Endothelial cell (in vitro differentiated cells): Measurements from ENCODE around the gene PRLHR. TPM values are rescaled to one million over a fixed set of nuclear protein-coding genes. Genes with fewer than 3 reads are reported as not detected.

Source experiments
- DNase-seq: peaks from one replicate; pipeline ENCODE4 v3.0.0; 2021; ENCODE audit warnings: low spot score
- H3K27ac Mint-ChIP-seq: one replicate; pipeline ENCODE4 v1.8.0; 2021; ENCODE audit warnings: mixed read lengths, inconsistent platforms; ENCODE audit not compliant: unreplicated experiment
- H3K27me3 Mint-ChIP-seq: one replicate; pipeline ENCODE4 v1.8.0; 2021; ENCODE audit warnings: mild to moderate bottlenecking, moderate library complexity, mixed read lengths, inconsistent platforms; ENCODE audit not compliant: unreplicated experiment
- H3K36me3 Mint-ChIP-seq: one replicate; pipeline ENCODE4 v1.8.0; 2021; ENCODE audit warnings: mild to moderate bottlenecking, low read depth, mixed read lengths, inconsistent platforms; ENCODE audit not compliant: unreplicated experiment
- H3K4me1 Mint-ChIP-seq: one replicate; pipeline ENCODE4 v1.8.0; 2021; ENCODE audit warnings: mild to moderate bottlenecking, mixed read lengths, inconsistent platforms; ENCODE audit not compliant: unreplicated experiment
- H3K4me3 Mint-ChIP-seq: one replicate; pipeline ENCODE4 v1.8.0; 2021; ENCODE audit warnings: mild to moderate bottlenecking, mixed read lengths, inconsistent platforms; ENCODE audit not compliant: unreplicated experiment
- H3K9me3 Mint-ChIP-seq: one replicate; pipeline ENCODE4 v1.8.0; 2021; ENCODE audit warnings: mixed read lengths, inconsistent platforms; ENCODE audit not compliant: unreplicated experiment
- total RNA-seq: library from RNA; stranded (reverse); fragmentation: NEBNext Ultra II Directional; extraction: Animal tissue kit (Norgen Biotek cat#: 25700); gene quantifications from one replicate; pipeline ENCODE4 v1.2.1, GENCODE V29; 2021; ENCODE audit not compliant: unreplicated experiment
- TF ChIP-seq, protein P1 (sequence below): fragments of 200-600 bp; sonication (generic); IDR thresholded peaks from one replicate; pipeline ENCODE4 v1.5.0; 2021; ENCODE audit warnings: antibody characterized with exemption; ENCODE audit not compliant: unreplicated experiment

The PRLHR gene
- total RNA-seq, 1 donor from 2014 or later, result not detected

- no peak overlapping the region for H3K4me3 Mint-ChIP-seq
- TF ChIP-seq, protein P1, sequence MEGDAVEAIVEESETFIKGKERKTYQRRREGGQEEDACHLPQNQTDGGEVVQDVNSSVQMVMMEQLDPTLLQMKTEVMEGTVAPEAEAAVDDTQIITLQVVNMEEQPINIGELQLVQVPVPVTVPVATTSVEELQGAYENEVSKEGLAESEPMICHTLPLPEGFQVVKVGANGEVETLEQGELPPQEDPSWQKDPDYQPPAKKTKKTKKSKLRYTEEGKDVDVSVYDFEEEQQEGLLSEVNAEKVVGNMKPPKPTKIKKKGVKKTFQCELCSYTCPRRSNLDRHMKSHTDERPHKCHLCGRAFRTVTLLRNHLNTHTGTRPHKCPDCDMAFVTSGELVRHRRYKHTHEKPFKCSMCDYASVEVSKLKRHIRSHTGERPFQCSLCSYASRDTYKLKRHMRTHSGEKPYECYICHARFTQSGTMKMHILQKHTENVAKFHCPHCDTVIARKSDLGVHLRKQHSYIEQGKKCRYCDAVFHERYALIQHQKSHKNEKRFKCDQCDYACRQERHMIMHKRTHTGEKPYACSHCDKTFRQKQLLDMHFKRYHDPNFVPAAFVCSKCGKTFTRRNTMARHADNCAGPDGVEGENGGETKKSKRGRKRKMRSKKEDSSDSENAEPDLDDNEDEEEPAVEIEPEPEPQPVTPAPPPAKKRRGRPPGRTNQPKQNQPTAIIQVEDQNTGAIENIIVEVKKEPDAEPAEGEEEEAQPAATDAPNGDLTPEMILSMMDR, result no peak
- no peak for DNase-seq
- H3K36me3 Mint-ChIP-seq, result no peaks in the 10 kb centered on the region
- H3K27ac Mint-ChIP-seq, result no peak overlapping the region
- H3K27me3 Mint-ChIP-seq, result peaks cover 3% of the 10 kb centered on the region
- H3K4me1 Mint-ChIP-seq, result no peaks in the 10 kb centered on the region
- no peaks in the 10 kb centered on the region for H3K9me3 Mint-ChIP-seq
Observed at GRCh38 chr10:118629211-118629610, 33.8 kb upstream of the PRLHR start.

DNA sequence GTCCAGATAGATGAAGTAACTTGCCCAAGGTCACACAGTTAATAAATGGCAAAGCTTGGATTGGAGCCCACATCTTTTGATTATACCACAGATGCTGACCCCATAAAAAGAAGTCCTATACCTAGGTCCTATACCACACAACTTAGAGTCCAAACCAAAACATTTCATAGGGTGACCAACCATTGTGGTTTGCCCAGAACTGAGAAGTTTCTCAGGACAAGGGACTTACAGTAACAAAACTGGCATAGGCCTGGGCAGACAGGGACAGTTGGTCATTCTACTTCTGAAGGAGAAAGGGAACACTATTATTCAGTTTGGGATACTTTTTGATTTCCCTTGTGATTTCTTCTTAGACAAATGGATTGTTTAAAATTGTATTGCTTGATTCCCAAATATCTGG lies 32.9 kb upstream of the PRLHR start:
- Mint-ChIP-seq H3K36me3 (no peaks in the 10 kb centered on the region), H3K4me1 (no peaks in the 10 kb centered on the region), H3K9me3 (no peaks in the 10 kb centered on the region), H3K27me3 (peaks cover 3% of the 10 kb centered on the region), H3K4me3 (no peak overlapping the region), H3K27ac (no peak overlapping the region)
- no peak for DNase-seq
- TF ChIP-seq, protein P1, result no peak

DNA sequence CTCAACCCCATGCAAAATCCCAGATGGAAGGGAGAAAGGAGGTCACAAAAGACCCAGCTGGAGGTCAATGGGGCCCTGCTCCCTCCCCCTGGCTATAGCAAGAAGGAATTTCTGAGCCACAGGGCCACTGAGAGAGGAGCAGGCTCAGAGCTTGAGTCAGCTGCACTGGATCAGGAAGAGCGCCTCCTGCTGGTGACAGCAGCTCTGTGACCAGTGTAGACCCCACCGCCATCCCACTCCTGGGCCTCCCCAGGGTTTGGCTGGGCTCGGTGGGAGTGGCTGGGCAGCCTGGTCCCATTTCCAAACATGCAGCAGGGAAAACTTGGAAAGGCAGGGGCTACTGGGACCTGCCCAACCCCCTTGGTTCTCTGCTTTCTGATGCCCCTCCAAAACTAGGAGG lies 31.5 kb upstream of the PRLHR start:
- Mint-ChIP-seq H3K4me3 (no peak overlapping the region), H3K9me3 (no peaks in the 10 kb centered on the region), H3K36me3 (no peaks in the 10 kb centered on the region), H3K27me3 (peaks cover 3% of the 10 kb centered on the region), H3K4me1 (no peaks in the 10 kb centered on the region), H3K27ac (no peak overlapping the region)
- TF ChIP-seq, protein P1, result peak; percentile 21
- DNase-seq, result no peak

DNA sequence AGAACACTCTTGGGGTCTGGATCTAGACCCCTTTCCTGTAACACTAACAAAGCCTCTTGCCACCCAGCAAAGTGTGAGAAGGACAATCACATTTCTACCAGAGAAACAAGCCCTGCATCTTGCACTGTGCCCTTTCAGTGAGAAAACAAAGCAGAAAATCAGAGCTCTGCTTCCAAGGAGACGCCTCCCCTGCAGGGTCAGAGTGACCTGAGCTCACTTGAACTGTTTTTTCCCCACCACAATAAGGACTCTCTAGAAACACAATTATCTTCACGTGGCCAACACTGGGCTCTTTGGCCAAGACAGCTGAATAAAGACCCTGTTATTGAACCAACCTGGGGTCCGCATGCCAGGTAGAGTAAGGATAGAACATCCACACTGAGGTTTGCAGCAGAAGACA lies 30.1 kb upstream of the PRLHR start:
- no peak for DNase-seq
- H3K27me3 Mint-ChIP-seq, result peaks cover 3% of the 10 kb centered on the region
- no peak overlapping the region for H3K4me3 Mint-ChIP-seq
- no peaks in the 10 kb centered on the region for H3K4me1 Mint-ChIP-seq
- H3K36me3 Mint-ChIP-seq, result no peaks in the 10 kb centered on the region
- H3K9me3 Mint-ChIP-seq, result no peaks in the 10 kb centered on the region
- no peak overlapping the region for H3K27ac Mint-ChIP-seq
- TF ChIP-seq, protein P1, result no peak

DNA sequence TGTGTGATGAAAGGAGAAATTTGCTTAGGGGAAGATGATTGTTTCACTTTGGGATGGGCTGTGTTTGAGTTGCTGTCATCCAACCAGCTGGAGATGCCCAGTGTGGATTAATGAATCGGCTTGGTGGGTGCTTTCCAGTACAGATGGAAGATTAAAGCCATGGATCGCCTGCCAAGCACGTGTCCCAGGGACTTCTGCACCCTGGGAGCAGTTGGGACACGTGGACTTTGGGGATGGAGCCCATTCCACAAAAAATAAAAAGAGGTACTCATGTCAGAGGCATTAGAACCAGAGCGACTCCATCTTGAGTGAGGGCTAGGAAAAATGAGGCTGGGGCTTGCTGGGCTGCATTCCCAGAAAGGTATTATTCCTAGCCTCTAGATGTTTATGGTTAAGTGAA lies 29.3 kb upstream of the PRLHR start:
- DNase-seq, result no peak
- no peaks in the 10 kb centered on the region for H3K4me1 Mint-ChIP-seq
- no peaks in the 10 kb centered on the region for H3K36me3 Mint-ChIP-seq
- no peak overlapping the region for H3K27ac Mint-ChIP-seq
- no peak overlapping the region for H3K4me3 Mint-ChIP-seq
- TF ChIP-seq, protein P1, result no peak
- H3K9me3 Mint-ChIP-seq, result no peaks in the 10 kb centered on the region
- H3K27me3 Mint-ChIP-seq, result peaks cover 7% of the 10 kb centered on the region
